HepG2 (cell line): ENCODE results near the gene LIPC. TPM values are rescaled to one million over a fixed set of nuclear protein-coding genes. Genes with fewer than 3 reads are reported as not detected.

ENCODE experiments used
- ATAC-seq: fragments of 200-7000 bp; cut with Tn5 transposase; 3 replicates; pipeline ENCODE4 v1.9.1; 2020; ENCODE audit warnings: mild to moderate bottlenecking, moderate library complexity
- BruUV-seq: library from RNA; stranded (reverse); fragments of 400-500 nt; replicated peaks from 2 replicates; lab custom pipeline; 2021; lab: Mats Ljungman, UMichigan
- CTCF ChIA-PET: fragments of 300-600 bp; formaldehyde crosslinking; extraction: SDS; loops from one replicate; lab custom pipeline; 2021; ENCODE audit warnings: low total read pairs, inconsistent platforms, low intra/inter-chr PET ratio; lab: Yijun Ruan, JAX
- POLR2A ChIA-PET: fragments of 350-600 bp; sonication (Branson Sonifier 250); formaldehyde crosslinking; loops from one replicate; lab custom pipeline; 2020; ENCODE audit warnings: antibody characterized with exemption, inconsistent platforms; lab: Yijun Ruan, JAX
- DNase-seq: peaks from one replicate; pipeline ENCODE4 v3.0.0-alpha.2; 2015; ENCODE audit warnings: low spot score
- FAIRE-seq: peaks from 3 replicates; lab custom pipeline; 2011; peaks lifted over from hg19 to GRCh38; lab: Jason Lieb, UNC
- H2AFZ ChIP-seq: one replicate; pipeline ENCODE4 v1.6.1; 2011; ENCODE audit warnings: low read length, inconsistent platforms
- H3K27ac ChIP-seq: fragments of 300-600 bp; 3 replicates; pipeline ENCODE4 v1.8.0; 2011; ENCODE audit warnings: mixed run types, mild to moderate bottlenecking, mixed read lengths, low read length, inconsistent platforms; ENCODE audit not compliant: insufficient read depth; ENCODE audit errors: extremely low read length
- H3K27me3 ChIP-seq, 2 experiments: fragments of 200-600 bp in 1 of 2; 2 replicates in 1 of 2; 3 replicates in 1 of 2; pipeline versions ENCODE4 v1.6.0 to v1.8.0; 2011; ENCODE audit warnings: low read length in 2 of 2, mild to moderate bottlenecking in 2 of 2, moderate library complexity in 2 of 2, inconsistent platforms in 1 of 2; ENCODE audit not compliant: insufficient read depth in 2 of 2, control insufficient read depth in 1 of 2
- H3K36me3 ChIP-seq, 2 experiments: fragments of 200-600 bp in 1 of 2; replicated peaks in 1 of 2; 2 replicates in 1 of 2; 3 replicates in 1 of 2; pipeline versions ENCODE4 v1.5.1 to v1.8.0; 2011; ENCODE audit warnings: low read length in 2 of 2, inconsistent platforms in 1 of 2; ENCODE audit not compliant: insufficient read depth in 2 of 2, control insufficient read depth in 1 of 2
- H3K4me1 ChIP-seq: 2 replicates; pipeline ENCODE4 v1.5.1; 2012; ENCODE audit warnings: low read length, inconsistent platforms; ENCODE audit not compliant: insufficient read depth
- H3K4me2 ChIP-seq: 2 replicates; pipeline ENCODE4 v1.6.0; 2011; ENCODE audit warnings: low read depth, low read length, inconsistent platforms
- H3K4me3 ChIP-seq, 3 experiments: fragments of 200-600 bp in 1 of 3; sonication (generic), shearing (Covaris generic) in 1 of 3; replicated peaks in 1 of 3; 2 replicates each; pipeline ENCODE4 v1.5.1; 2011 to 2016; ENCODE audit warnings: low read length in 3 of 3, inconsistent platforms in 2 of 3, low read depth in 2 of 3, mild to moderate bottlenecking in 2 of 3, control low read depth in 1 of 3, mixed read lengths in 1 of 3; ENCODE audit not compliant: insufficient read depth in 1 of 3
- H3K79me2 ChIP-seq: one replicate; pipeline ENCODE4 v1.6.1; 2011; ENCODE audit warnings: low read length, inconsistent platforms; ENCODE audit not compliant: insufficient read depth
- H3K9ac ChIP-seq: 2 replicates; pipeline ENCODE4 v1.6.0; 2011; ENCODE audit warnings: mild to moderate bottlenecking, low read depth, low read length, inconsistent platforms; ENCODE audit not compliant: insufficient read depth
- H3K9me3 ChIP-seq: 2 replicates; pipeline ENCODE4 v1.5.1; 2012; ENCODE audit warnings: mild to moderate bottlenecking, low read length
- H4K20me1 ChIP-seq: 2 replicates; pipeline ENCODE4 v1.6.0; 2011; ENCODE audit warnings: inconsistent platforms, mild to moderate bottlenecking, low read length, moderate library complexity; ENCODE audit not compliant: insufficient read depth
- CSRNP2 ChIP-seq: sonication (generic); formaldehyde crosslinking; conservative IDR thresholded peaks from 2 replicates; pipeline ENCODE4 v1.8.0; 2022; ENCODE audit warnings: low read depth, missing genetic modification reagents
- GATAD1 ChIP-seq: IDR thresholded peaks from 2 replicates; pipeline ENCODE4 v1.6.1; 2016; ENCODE audit warnings: missing genetic modification reagents, missing compliant biosample characterization
- MAFK ChIP-seq, 2 experiments: IDR thresholded peaks in 1 of 2; conservative IDR thresholded peaks in 1 of 2; 2 replicates each; pipeline ENCODE4 v1.6.1; 2011; ENCODE audit warnings: improper control_type of control experiment in 2 of 2, low read length in 2 of 2
- MBD4 ChIP-seq: IDR thresholded peaks from 2 replicates; pipeline ENCODE4 v1.6.1; 2012; ENCODE audit warnings: low read length, inconsistent platforms, borderline replicate concordance
- NFKB2 ChIP-seq: sonication (generic); formaldehyde crosslinking; IDR thresholded peaks from 2 replicates; pipeline ENCODE4 v1.4.0; 2020; ENCODE audit warnings: missing genetic modification reagents, borderline replicate concordance
- NFYC ChIP-seq: IDR thresholded peaks from 2 replicates; pipeline ENCODE4 v1.6.1; 2016; ENCODE audit warnings: missing genetic modification reagents, missing compliant biosample characterization
- PAXIP1 ChIP-seq: sonication (generic); formaldehyde crosslinking; conservative IDR thresholded peaks from 2 replicates; pipeline ENCODE4 v1.4.0; 2020; ENCODE audit warnings: mild to moderate bottlenecking, missing genetic modification reagents, moderate library complexity
- SNAPC4 ChIP-seq: sonication (generic); formaldehyde crosslinking; IDR thresholded peaks from 2 replicates; pipeline ENCODE4 v1.4.0; 2020; ENCODE audit warnings: mild to moderate bottlenecking, missing genetic modification reagents
- SOX5 ChIP-seq: IDR thresholded peaks from 2 replicates; pipeline ENCODE4 v1.6.1; 2016; ENCODE audit warnings: borderline replicate concordance
- ZFP1 ChIP-seq: IDR thresholded peaks from 2 replicates; pipeline ENCODE4 v1.6.1; 2016
- ZFP36L2 ChIP-seq: sonication (generic); formaldehyde crosslinking; IDR thresholded peaks from 2 replicates; pipeline ENCODE4 v1.4.0; 2020; ENCODE audit warnings: missing genetic modification reagents
- ZNF33B ChIP-seq: sonication (generic); formaldehyde crosslinking; IDR thresholded peaks from 2 replicates; pipeline ENCODE4 v1.5.1; 2020; ENCODE audit warnings: mild to moderate bottlenecking, missing genetic modification reagents
- ZNF678 ChIP-seq: sonication (generic); formaldehyde crosslinking; IDR thresholded peaks from 2 replicates; pipeline ENCODE4 v1.4.0; 2020; ENCODE audit warnings: mild to moderate bottlenecking, missing genetic modification reagents
- WGBS: methylation state at CpG from one replicate; pipeline ENCODE4 v1.1.6; 2017; ENCODE audit warnings: low lambda C conversion rate; 5-methylcytosine and 5-hydroxymethylcytosine counted together
- in situ Hi-C: cut with HindIII; loops from 2 replicates; pipeline ENCODE4 v1.10.0; 2017; ENCODE audit warnings: low pct_unique_long_range_greater_than_20kb; ENCODE audit not compliant: extremely low pct_ligation_motif_present
- intact Hi-C: fragments of 100-400 bp; cut with micrococcal nuclease; formaldehyde crosslinking; loops from one replicate; pipeline ENCODE4 v1.10.0; 2022; ENCODE audit not compliant: unreplicated experiment
- polyA plus RNA-seq, 8 experiments: library from polyadenylated mRNA; depleted of rRNA in 3 of 8; stranded (reverse) in 7 of 8; unstranded in 1 of 8; fragments of >200 nt; fragmentation: Illumina TruSeq in 4 of 8; extraction: Trizol in 4 of 8; gene quantifications; 2 replicates each; pipeline versions ENCODE4 v1.2.1 to v1.2.3, GENCODE V29; 2011 to 2016; ENCODE audit warnings: low read depth in 4 of 8, missing spikeins in 1 of 8, mixed read lengths in 1 of 8; ENCODE audit not compliant: insufficient read depth in 1 of 8
- total RNA-seq, 5 experiments: library from RNA; depleted of rRNA; stranded (reverse); fragments of >200 nt; fragmentation: Illumina TruSeq; extraction: Trizol; gene quantifications; 2 replicates each; pipeline ENCODE4 v1.2.3, GENCODE V29; 2016; ENCODE audit warnings: low read depth in 1 of 5

Gene LIPC
- total and polyA plus RNA-seq, 2 of the 13 experiments (the other 11 are each of a cell fraction or from before 2014, with no cell fraction given), result 26.0 to 38.0 TPM

DNA sequence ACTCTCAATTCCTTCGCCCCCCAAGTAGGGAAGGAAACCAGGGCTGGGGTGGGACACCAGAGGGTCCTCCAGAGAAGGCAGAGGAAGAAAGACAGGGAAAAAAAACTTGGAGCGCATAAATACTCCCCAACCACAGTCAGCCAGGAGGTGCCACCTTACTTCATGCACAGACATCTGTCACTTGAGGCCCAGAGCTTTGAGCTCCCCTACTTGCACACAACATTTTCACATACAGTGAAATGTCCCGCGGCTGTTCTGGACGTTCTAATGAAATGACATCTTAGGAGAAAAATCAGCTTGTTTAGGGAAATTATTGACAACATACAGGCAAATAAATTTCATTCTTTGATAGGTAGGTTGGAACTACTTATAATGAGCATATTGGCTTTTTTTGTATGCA is 113.0 kb downstream of the LIPC start:
- no peak for FAIRE-seq

More for the DNA sequence above, 113.0 kb downstream of the LIPC start:
- H3K9ac ChIP-seq, result no peak overlapping the region
- no peak overlapping the region for H3K4me2 ChIP-seq
- ChIA-PET POLR2A (no interaction called here), CTCF (no interaction called here)
- WGBS, result 98% methylated on average over 5 of the region's 5 CpGs
- no peaks in the 10 kb centered on the region for H3K27me3 ChIP-seq
- ATAC-seq (no peak), DNase-seq (no peak)
- no peak overlapping the region for H3K4me3 ChIP-seq
- no peak overlapping the region for H2AFZ ChIP-seq
- TF ChIP-seq PAXIP1 (CRISPR knock-in tag) (no peak), ZFP36L2 (CRISPR knock-in tag) (no peak), SNAPC4 (no peak), NFYC (CRISPR knock-in tag) (no peak), SOX5 (no peak), MBD4 (no peak), NFKB2 (CRISPR knock-in tag) (no peak), GATAD1 (CRISPR knock-in tag) (no peak), MAFK (conservative IDR thresholded peaks at IDR 0.05 in 1 of 2, IDR thresholded peaks at IDR 0.05 in 1 of 2; ENCODE audit: low read length in 2 of 2) (no peak), ZFP1 (CRISPR knock-in tag) (no peak), ZNF33B (no peak), ZNF678 (no peak), CSRNP2 (CRISPR knock-in tag) (no peak)
- peaks cover 23% of the 10 kb centered on the region for H3K4me1 ChIP-seq
- in situ Hi-C loops, result loop anchor here (5.0 kb wide), 1 partner anchor 72 kb away; no protein-coding TSS in a partner anchor
- peaks cover 2 to 13% of the 10 kb centered on the region in 2 experiments; a peak in 2 of 5 replicates for H3K36me3 ChIP-seq
- BruUV-seq, result no TSS peak
- no peaks in the 10 kb centered on the region for H3K9me3 ChIP-seq
- no peak overlapping the region for H3K27ac ChIP-seq
- no peaks in the 10 kb centered on the region for H3K79me2 ChIP-seq
- no peaks in the 10 kb centered on the region for H4K20me1 ChIP-seq
- intact Hi-C loops, result no loop called here
